ENCODE results near the gene GIGYF2. TPM values are rescaled to one million over a fixed set of nuclear protein-coding genes. Genes with fewer than 3 reads are reported as not detected.

Gene GIGYF2
- polyA plus RNA-seq, 2 donors: 10.9 to 11.0 TPM

DNA sequence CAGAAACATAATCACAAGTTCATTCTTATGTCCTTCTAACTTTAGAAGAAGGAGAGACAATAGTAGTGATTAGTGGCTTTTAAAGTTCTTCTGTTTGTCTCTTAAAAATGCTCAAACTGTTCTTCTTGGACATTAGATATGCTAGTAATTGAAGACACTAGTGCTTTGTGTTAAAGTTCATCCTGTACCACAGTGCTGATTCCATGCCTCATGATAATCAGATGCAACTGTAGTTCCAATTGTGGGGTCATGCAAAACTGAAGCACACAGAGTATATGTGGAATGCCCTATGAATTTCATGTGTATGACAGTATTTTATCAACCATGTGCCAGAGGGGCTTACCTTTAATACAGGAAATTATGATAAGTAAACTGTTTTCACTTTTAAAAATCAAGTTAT lies 90.7 kb downstream of the GIGYF2 start:
- Histone ChIP-seq H3K36me3 (ENCODE audit: control insufficient read depth in 2 of 2, insufficient read depth in 2 of 2, low read length in 1 of 2) (peaks cover 17 to 20% of the 10 kb centered on the region in 2 donors), H3K4me3 (ENCODE audit: low read depth in 1 of 2, low read length in 2 of 2) (no peak overlapping the region), H3K27me3 (ENCODE audit: control insufficient read depth in 1 of 2, insufficient read depth in 2 of 2, low read length in 2 of 2) (no peaks in the 10 kb centered on the region), H3K4me1 (ENCODE audit: control insufficient read depth in 2 of 2, insufficient read depth in 2 of 2, low read length in 1 of 2) (no peaks in the 10 kb centered on the region), H3K9me3 (ENCODE audit: control insufficient read depth in 2 of 2, insufficient read depth in 1 of 2, low read depth in 1 of 2, low read length in 1 of 2) (no peaks in the 10 kb centered on the region), H3K27ac (ENCODE audit: low read depth in 2 of 2, low read length in 1 of 2) (no peak overlapping the region)

DNA sequence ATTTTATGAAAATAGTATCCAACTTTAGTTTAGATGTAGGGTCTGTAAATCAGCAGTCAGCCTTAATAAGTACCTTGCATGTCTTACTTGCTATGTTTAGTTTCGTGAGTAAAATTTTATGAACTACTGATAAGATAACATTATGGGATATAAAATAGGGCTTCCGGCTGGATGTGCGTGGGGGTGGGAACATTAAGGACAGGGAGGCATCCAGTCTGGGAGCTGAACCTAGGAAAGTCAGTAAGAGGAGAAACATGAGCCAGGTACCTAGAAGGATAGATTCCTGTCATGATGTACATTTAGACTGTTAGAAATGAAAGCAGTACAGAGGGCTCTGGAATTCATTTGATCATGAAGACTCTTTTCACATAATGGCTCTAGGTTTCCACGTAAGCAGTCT lies 92.0 kb downstream of the GIGYF2 start:
- Histone ChIP-seq H3K4me1 (ENCODE audit: control insufficient read depth in 2 of 2, insufficient read depth in 2 of 2, low read length in 1 of 2) (no peaks in the 10 kb centered on the region), H3K27me3 (ENCODE audit: control insufficient read depth in 1 of 2, insufficient read depth in 2 of 2, low read length in 2 of 2) (no peaks in the 10 kb centered on the region), H3K9me3 (ENCODE audit: control insufficient read depth in 2 of 2, insufficient read depth in 1 of 2, low read depth in 1 of 2, low read length in 1 of 2) (no peaks in the 10 kb centered on the region), H3K27ac (ENCODE audit: low read depth in 2 of 2, low read length in 1 of 2) (no peak overlapping the region), H3K4me3 (ENCODE audit: low read depth in 1 of 2, low read length in 2 of 2) (no peak overlapping the region), H3K36me3 (ENCODE audit: control insufficient read depth in 2 of 2, insufficient read depth in 2 of 2, low read length in 1 of 2) (peaks cover 17 to 20% of the 10 kb centered on the region in 2 donors)
- 71 to 94% methylated on average over 4 of the region's 4 CpGs for WGBS, 2 donors

DNA sequence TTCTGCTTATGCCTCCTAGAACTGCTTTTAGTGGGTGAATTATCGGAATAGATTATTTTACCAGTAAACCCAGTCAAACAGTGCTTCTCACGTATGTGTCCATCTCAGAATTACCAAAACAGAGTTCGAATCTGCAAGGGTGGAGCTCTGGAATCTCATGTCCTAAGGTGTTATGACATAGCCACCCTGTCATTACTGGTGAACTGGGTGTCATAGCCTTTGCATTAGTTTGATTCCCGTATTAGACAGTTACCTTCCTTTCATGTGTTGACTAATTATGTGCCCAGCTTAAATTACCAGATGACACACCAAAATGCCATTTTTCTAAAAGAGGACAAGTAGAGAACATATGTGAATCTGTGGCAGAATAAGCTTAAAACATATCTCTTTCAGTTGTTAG lies 94.4 kb downstream of the GIGYF2 start:
- peaks cover 16 to 20% of the 10 kb centered on the region in 2 donors for H3K36me3 ChIP-seq (ENCODE audit: control insufficient read depth in 2 of 2, insufficient read depth in 2 of 2, low read length in 1 of 2)
- H3K27me3 ChIP-seq (ENCODE audit: control insufficient read depth in 1 of 2, insufficient read depth in 2 of 2, low read length in 2 of 2): no peaks in the 10 kb centered on the region
- no peaks in the 10 kb centered on the region for H3K9me3 ChIP-seq (ENCODE audit: control insufficient read depth in 2 of 2, insufficient read depth in 1 of 2, low read depth in 1 of 2, low read length in 1 of 2)
- H3K4me1 ChIP-seq (ENCODE audit: control insufficient read depth in 2 of 2, insufficient read depth in 2 of 2, low read length in 1 of 2): no peaks in the 10 kb centered on the region
- H3K27ac ChIP-seq (ENCODE audit: low read depth in 2 of 2, low read length in 1 of 2): no peak overlapping the region
- H3K4me3 ChIP-seq (ENCODE audit: low read depth in 1 of 2, low read length in 2 of 2): no peak overlapping the region
- WGBS, 2 donors: 88 to 92% methylated on average over 4 of the region's 4 CpGs

DNA sequence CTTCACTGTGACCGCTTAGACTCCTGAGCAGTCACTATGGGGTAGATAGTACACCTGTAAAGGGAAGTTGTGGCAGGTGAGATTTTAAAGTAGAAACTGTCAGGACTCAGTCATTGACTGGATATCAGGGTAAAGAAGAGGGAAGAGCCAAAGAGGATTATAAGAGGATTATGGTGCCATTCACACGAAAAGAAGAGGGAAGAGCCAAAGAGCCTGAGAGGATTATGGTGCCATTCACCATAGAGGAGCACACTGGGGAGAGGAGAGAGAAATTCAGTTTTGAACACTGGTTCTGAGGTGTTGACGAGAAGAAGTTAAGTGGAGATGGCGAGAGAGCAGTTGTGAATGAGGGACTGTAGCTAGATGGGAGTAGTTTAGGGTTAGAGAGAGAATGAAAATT lies 96.1 kb downstream of the GIGYF2 start:
- Histone ChIP-seq H3K4me1 (ENCODE audit: control insufficient read depth in 2 of 2, insufficient read depth in 2 of 2, low read length in 1 of 2) (no peaks in the 10 kb centered on the region), H3K36me3 (ENCODE audit: control insufficient read depth in 2 of 2, insufficient read depth in 2 of 2, low read length in 1 of 2) (peaks cover 16 to 18% of the 10 kb centered on the region in 2 donors), H3K9me3 (ENCODE audit: control insufficient read depth in 2 of 2, insufficient read depth in 1 of 2, low read depth in 1 of 2, low read length in 1 of 2) (no peaks in the 10 kb centered on the region), H3K27ac (ENCODE audit: low read depth in 2 of 2, low read length in 1 of 2) (no peak overlapping the region), H3K27me3 (ENCODE audit: control insufficient read depth in 1 of 2, insufficient read depth in 2 of 2, low read length in 2 of 2) (no peaks in the 10 kb centered on the region), H3K4me3 (ENCODE audit: low read depth in 1 of 2, low read length in 2 of 2) (no peak overlapping the region)
- 80 to 84% methylated on average over 4 of the region's 4 CpGs for WGBS, 2 donors

DNA sequence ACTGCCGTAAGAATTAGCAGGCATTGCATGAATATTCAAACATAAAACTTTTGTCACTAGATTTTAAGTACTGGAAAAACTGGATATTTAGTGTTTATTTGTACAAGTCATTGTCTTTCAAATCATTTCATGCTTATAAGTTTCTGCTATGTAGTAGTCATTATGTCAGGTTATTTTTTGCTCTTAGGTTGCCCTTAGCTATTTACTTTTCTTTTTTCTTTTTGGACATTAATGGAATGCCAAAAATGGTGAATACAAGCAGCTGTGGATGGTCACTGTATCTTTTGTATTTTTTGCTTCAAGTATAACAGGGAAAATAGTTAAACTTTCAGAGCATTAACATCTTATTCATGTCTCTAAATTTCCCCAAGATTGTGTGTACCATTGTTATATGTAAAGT lies 97.8 kb downstream of the GIGYF2 start:
- 56 to 68% methylated on average over 1 of the region's 1 CpG for WGBS, 2 donors
- no peaks in the 10 kb centered on the region for H3K4me1 ChIP-seq (ENCODE audit: control insufficient read depth in 2 of 2, insufficient read depth in 2 of 2, low read length in 1 of 2)
- no peak overlapping the region for H3K27ac ChIP-seq (ENCODE audit: low read depth in 2 of 2, low read length in 1 of 2)
- peaks cover 14 to 15% of the 10 kb centered on the region in 2 donors for H3K36me3 ChIP-seq (ENCODE audit: control insufficient read depth in 2 of 2, insufficient read depth in 2 of 2, low read length in 1 of 2)
- no peak overlapping the region for H3K4me3 ChIP-seq (ENCODE audit: low read depth in 1 of 2, low read length in 2 of 2)
- no peaks in the 10 kb centered on the region for H3K27me3 ChIP-seq (ENCODE audit: control insufficient read depth in 1 of 2, insufficient read depth in 2 of 2, low read length in 2 of 2)
- no peaks in the 10 kb centered on the region for H3K9me3 ChIP-seq (ENCODE audit: control insufficient read depth in 2 of 2, insufficient read depth in 1 of 2, low read depth in 1 of 2, low read length in 1 of 2)

DNA sequence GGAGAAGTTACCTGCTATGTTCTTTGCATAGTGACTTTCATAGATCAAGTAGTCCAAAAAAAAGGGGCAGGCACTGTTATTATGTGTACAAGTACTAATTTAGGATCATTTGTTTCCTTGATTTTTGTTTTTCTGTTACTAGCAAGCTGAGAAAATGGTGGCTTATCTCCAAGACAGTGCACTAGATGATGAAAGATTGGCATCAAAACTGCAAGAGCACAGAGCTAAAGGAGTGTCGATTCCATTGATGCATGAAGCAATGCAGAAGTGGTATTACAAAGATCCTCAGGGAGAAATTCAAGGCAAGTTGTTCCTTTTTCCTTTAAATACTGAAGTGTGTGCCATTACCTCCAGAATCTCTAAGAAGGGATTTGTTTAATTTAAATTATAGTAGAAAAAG lies 98.8 kb downstream of the GIGYF2 start:
- no peaks in the 10 kb centered on the region for H3K9me3 ChIP-seq (ENCODE audit: control insufficient read depth in 2 of 2, insufficient read depth in 1 of 2, low read depth in 1 of 2, low read length in 1 of 2)
- no peak overlapping the region for H3K27ac ChIP-seq (ENCODE audit: low read depth in 2 of 2, low read length in 1 of 2)
- H3K4me1 ChIP-seq (ENCODE audit: control insufficient read depth in 2 of 2, insufficient read depth in 2 of 2, low read length in 1 of 2): no peaks in the 10 kb centered on the region
- 64 to 79% methylated on average over 1 of the region's 1 CpG for WGBS, 2 donors
- H3K36me3 ChIP-seq (ENCODE audit: control insufficient read depth in 2 of 2, insufficient read depth in 2 of 2, low read length in 1 of 2): peaks cover 11 to 12% of the 10 kb centered on the region in 2 donors
- no peaks in the 10 kb centered on the region for H3K27me3 ChIP-seq (ENCODE audit: control insufficient read depth in 1 of 2, insufficient read depth in 2 of 2, low read length in 2 of 2)
- H3K4me3 ChIP-seq (ENCODE audit: low read depth in 1 of 2, low read length in 2 of 2): no peak overlapping the region

DNA sequence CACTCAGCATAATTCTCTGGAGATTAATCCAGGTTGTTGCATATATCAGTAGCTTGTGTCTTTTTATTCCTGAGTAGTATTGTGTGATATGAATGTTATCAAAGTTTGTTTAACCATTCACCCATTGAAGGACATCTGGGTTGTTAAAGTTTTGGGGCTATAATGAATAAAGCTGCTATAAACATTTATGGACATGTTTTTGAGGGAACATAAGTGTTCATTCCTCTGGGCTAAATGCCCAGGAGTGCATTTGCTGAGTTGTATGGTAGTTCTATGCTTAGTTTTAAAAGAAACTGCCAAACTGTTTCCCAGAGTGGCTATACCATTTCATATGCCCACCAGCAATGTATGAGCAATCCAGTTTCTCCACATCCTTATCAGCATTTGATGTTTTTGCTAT lies 101.1 kb downstream of the GIGYF2 start:
- Histone ChIP-seq H3K27ac (ENCODE audit: low read depth in 2 of 2, low read length in 1 of 2) (no peak overlapping the region), H3K4me3 (ENCODE audit: low read depth in 1 of 2, low read length in 2 of 2) (no peak overlapping the region), H3K4me1 (ENCODE audit: control insufficient read depth in 2 of 2, insufficient read depth in 2 of 2, low read length in 1 of 2) (no peaks in the 10 kb centered on the region), H3K9me3 (ENCODE audit: control insufficient read depth in 2 of 2, insufficient read depth in 1 of 2, low read depth in 1 of 2, low read length in 1 of 2) (no peaks in the 10 kb centered on the region), H3K36me3 (ENCODE audit: control insufficient read depth in 2 of 2, insufficient read depth in 2 of 2, low read length in 1 of 2) (peaks cover 2 to 4% of the 10 kb centered on the region in 2 donors), H3K27me3 (ENCODE audit: control insufficient read depth in 1 of 2, insufficient read depth in 2 of 2, low read length in 2 of 2) (no peaks in the 10 kb centered on the region)

DNA sequence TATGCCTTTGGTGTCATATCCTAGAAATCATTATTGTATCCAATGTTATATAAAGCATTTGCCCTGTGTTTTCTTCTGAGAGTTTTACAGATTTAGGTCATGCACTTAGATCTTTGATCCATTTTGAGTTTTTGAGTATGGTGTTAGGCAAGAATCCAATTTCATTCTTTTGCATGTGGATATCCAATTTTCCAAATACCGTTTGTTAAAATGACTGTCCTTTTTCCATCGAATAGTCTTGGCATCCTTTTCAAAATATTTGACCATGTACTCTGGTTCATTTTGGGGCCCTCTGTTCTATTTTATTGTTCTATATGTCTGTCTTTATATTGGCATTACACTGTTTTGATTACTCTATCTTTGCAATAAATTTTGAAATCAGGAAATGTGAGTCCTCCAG lies 103.0 kb downstream of the GIGYF2 start:
- H3K36me3 ChIP-seq (ENCODE audit: control insufficient read depth in 2 of 2, insufficient read depth in 2 of 2, low read length in 1 of 2): no peaks in the 10 kb centered on the region
- no peaks in the 10 kb centered on the region for H3K9me3 ChIP-seq (ENCODE audit: control insufficient read depth in 2 of 2, insufficient read depth in 1 of 2, low read depth in 1 of 2, low read length in 1 of 2)
- no peaks in the 10 kb centered on the region for H3K27me3 ChIP-seq (ENCODE audit: control insufficient read depth in 1 of 2, insufficient read depth in 2 of 2, low read length in 2 of 2)
- no peak overlapping the region for H3K27ac ChIP-seq (ENCODE audit: low read depth in 2 of 2, low read length in 1 of 2)
- H3K4me1 ChIP-seq (ENCODE audit: control insufficient read depth in 2 of 2, insufficient read depth in 2 of 2, low read length in 1 of 2): no peaks in the 10 kb centered on the region
- 67 to 76% methylated on average over 2 of the region's 2 CpGs for WGBS, 2 donors
- H3K4me3 ChIP-seq (ENCODE audit: low read depth in 1 of 2, low read length in 2 of 2): no peak overlapping the region

DNA sequence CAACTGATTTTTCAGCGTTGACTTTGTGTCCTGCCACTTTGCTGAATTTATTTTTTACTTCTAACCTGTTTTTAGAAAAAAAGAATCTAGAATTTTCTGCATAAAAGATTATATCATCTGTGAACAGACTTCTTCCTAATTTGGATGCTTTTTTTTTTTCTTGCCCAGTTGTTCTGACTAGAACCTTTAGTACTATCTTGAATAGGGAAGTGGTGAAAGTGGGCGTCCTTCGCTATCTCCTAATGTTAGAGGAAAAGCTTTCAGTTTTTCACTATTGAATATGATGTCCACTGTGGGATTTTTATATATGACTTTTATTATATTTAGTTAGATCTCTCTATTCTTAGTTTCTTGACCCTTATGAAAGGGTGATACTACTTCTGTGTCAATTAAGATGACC lies 105.0 kb downstream of the GIGYF2 start:
- H3K36me3 ChIP-seq (ENCODE audit: control insufficient read depth in 2 of 2, insufficient read depth in 2 of 2, low read length in 1 of 2): peaks cover 3% of the 10 kb centered on the region in 2 donors
- no peak overlapping the region for H3K27ac ChIP-seq (ENCODE audit: low read depth in 2 of 2, low read length in 1 of 2)

DNA sequence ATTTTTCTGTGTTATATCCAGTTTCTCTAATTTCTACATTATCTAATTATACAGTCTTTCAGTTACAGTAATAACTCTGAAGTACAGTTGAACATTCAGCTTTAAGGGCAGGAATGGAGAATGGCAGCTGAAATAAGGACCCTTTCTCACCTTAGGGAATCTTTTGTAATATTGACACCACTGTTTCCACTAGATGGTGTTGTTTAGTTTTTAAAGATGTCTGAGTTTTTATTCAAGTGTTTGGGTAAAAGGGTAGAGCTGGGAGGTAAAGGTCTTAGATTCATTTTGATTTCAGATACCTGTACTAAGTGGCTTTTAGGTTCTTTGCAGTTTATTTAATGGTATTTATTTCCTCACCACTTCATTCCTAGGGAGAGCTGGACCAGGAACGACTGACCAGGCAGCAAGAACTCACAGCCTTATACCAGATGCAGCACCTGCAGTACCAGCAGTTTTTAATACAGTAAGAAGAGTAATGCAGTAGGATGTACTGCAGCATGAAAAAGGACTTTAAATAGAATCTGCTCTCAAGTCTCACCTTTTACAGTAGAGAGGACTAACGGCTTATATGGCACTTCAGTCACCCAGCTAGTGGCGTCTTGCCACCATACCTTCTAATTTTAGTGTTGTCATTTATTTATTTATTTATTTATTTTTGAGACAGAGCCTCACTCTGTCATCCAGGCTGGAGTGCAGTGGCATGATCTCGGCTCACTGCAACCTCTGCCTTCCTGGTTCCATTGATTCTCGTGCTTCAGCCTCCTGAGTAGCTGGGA lies 112.4 kb downstream of the GIGYF2 start:
- Histone ChIP-seq H3K27ac (ENCODE audit: low read depth in 2 of 2, low read length in 1 of 2) (no peak overlapping the region), H3K4me3 (ENCODE audit: low read depth in 1 of 2, low read length in 2 of 2) (no peak overlapping the region), H3K4me1 (ENCODE audit: control insufficient read depth in 2 of 2, insufficient read depth in 2 of 2, low read length in 1 of 2) (no peaks in the 10 kb centered on the region), H3K9me3 (ENCODE audit: control insufficient read depth in 2 of 2, insufficient read depth in 1 of 2, low read depth in 1 of 2, low read length in 1 of 2) (no peaks in the 10 kb centered on the region), H3K27me3 (ENCODE audit: control insufficient read depth in 1 of 2, insufficient read depth in 2 of 2, low read length in 2 of 2) (no peaks in the 10 kb centered on the region), H3K36me3 (ENCODE audit: control insufficient read depth in 2 of 2, insufficient read depth in 2 of 2, low read length in 1 of 2) (peaks cover 7 to 8% of the 10 kb centered on the region in 2 donors)
- WGBS, 2 donors: 92 to 95% methylated on average over 5 of the region's 5 CpGs

More for the DNA sequence above, 105.0 kb downstream of the GIGYF2 start:
- Histone ChIP-seq H3K27me3 (ENCODE audit: control insufficient read depth in 1 of 2, insufficient read depth in 2 of 2, low read length in 2 of 2) (no peaks in the 10 kb centered on the region), H3K4me3 (ENCODE audit: low read depth in 1 of 2, low read length in 2 of 2) (no peak overlapping the region), H3K4me1 (ENCODE audit: control insufficient read depth in 2 of 2, insufficient read depth in 2 of 2, low read length in 1 of 2) (no peaks in the 10 kb centered on the region), H3K9me3 (ENCODE audit: control insufficient read depth in 2 of 2, insufficient read depth in 1 of 2, low read depth in 1 of 2, low read length in 1 of 2) (no peaks in the 10 kb centered on the region)
- 86 to 94% methylated on average over 3 of the region's 3 CpGs for WGBS, 2 donors

Data from esophagus (tissue), 2 donors.